Esophagus squamous epithelium (tissue), 4 donors: ENCODE measurements around the gene MTF1.

Experiments used
- POLR2A ChIP-seq, 4 donors: fragments of 450-650 bp; IDR thresholded peaks; one replicate each; pipeline ENCODE4 v1.6.1; 2017; ENCODE audit warnings: antibody characterized with exemption in 4 of 4, mild to moderate bottlenecking in 4 of 4, moderate library complexity in 3 of 4
- TF ChIP-seq, protein P1 (sequence below), 6 experiments: fragments of 450-650 bp in 4 of 6; fragments of 200-600 bp in 2 of 6; sonication (generic) in 2 of 6; IDR thresholded peaks; one replicate each; pipeline ENCODE4 v1.5.1; 2016 to 2019; ENCODE audit warnings: antibody characterized with exemption in 6 of 6, mild to moderate bottlenecking in 4 of 6, moderate library complexity in 4 of 6

DNA sequence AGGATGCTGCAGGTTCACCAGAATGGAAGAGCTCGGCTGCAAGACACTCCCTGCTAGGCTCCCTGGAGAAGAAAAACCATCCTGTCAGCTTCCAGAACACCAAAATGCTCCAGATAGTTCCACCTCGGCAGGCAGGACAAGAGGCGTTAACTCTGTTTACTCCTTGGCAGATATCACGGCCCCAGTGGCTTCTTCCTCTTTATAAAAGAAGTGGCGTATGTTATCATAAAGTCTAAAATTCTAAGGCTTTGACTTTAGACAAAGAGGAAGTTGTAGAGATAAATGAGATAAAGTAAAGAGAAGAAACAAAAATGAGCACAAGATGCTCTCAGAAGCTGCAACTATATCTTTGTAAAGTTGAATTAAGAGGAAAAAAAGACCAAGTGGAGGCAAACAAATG is 24.3 kb upstream of the MTF1 start:
- TF ChIP-seq, protein P1, sequence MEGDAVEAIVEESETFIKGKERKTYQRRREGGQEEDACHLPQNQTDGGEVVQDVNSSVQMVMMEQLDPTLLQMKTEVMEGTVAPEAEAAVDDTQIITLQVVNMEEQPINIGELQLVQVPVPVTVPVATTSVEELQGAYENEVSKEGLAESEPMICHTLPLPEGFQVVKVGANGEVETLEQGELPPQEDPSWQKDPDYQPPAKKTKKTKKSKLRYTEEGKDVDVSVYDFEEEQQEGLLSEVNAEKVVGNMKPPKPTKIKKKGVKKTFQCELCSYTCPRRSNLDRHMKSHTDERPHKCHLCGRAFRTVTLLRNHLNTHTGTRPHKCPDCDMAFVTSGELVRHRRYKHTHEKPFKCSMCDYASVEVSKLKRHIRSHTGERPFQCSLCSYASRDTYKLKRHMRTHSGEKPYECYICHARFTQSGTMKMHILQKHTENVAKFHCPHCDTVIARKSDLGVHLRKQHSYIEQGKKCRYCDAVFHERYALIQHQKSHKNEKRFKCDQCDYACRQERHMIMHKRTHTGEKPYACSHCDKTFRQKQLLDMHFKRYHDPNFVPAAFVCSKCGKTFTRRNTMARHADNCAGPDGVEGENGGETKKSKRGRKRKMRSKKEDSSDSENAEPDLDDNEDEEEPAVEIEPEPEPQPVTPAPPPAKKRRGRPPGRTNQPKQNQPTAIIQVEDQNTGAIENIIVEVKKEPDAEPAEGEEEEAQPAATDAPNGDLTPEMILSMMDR (IDR thresholded peaks at IDR 0.05) = no peak
- no peak for TF ChIP-seq POLR2A (IDR thresholded peaks at IDR 0.05)
